BE2C (cell line): ENCODE measurements around the gene HACL1.

Experiments used
- DNase-seq: peaks from one replicate; pipeline ENCODE4 v3.0.0-alpha.2; 2020
- H3K27me3 ChIP-seq: fragments of 250-450 bp; sonication (Bioruptor Pico); 2 replicates; pipeline ENCODE4 v1.5.1; 2020; ENCODE audit warnings: mild to moderate bottlenecking
- H3K36me3 ChIP-seq: fragments of 250-450 bp; sonication (Bioruptor Pico); 2 replicates; pipeline ENCODE4 v1.5.1; 2020; ENCODE audit warnings: mild to moderate bottlenecking
- H3K4me1 ChIP-seq: fragments of 250-450 bp; sonication (Bioruptor Pico); 2 replicates; pipeline ENCODE4 v1.5.1; 2020
- H3K4me3 ChIP-seq: 2 replicates; pipeline ENCODE4 v1.5.1; 2011; ENCODE audit warnings: low read depth, low read length
- H3K9me3 ChIP-seq: fragments of 250-450 bp; sonication (Bioruptor Pico); 2 replicates; pipeline ENCODE4 v1.5.1; 2020
- CTCF ChIP-seq: IDR thresholded peaks from 2 replicates; pipeline ENCODE4 v1.5.1; 2012; ENCODE audit warnings: mild to moderate bottlenecking, low read depth, low read length

HACL1 gene

DNA sequence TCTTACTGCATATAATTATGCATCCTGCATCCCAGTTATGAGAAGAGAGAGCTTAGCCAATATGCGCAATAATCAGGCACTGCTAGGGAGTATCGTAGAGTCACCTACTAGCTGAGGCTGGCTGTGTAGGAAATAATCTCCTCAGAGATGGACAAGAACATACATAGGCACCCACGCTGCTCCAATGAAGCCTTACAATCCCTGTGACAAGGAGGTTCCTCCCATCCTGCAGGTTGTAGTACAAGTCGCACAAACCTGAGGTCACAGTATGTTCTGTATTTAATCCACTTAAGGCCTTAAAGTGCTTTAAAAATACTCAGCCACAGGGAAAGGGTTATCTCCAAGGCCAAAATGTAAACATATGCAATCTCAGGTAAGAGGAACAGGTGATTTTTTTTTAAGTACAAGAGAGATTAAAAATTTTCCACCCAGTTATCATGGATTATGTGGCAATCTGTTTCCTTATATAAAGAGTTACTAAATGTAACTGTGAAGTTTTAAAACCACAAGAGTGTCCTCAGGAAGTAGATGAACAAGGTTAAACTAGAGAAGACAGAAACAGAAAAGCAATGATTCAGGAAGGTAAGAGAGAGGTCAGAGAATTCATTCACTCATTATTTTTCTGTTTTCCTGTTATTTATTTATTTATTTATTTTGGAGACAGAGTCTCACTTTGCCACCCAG is 72.4 kb downstream of the HACL1 start:
- H3K4me1 ChIP-seq = no peaks in the 10 kb centered on the region; the same call in 1 of the 2 replicates
- H3K27me3 ChIP-seq = no peaks in the 10 kb centered on the region
- no peaks in the 10 kb centered on the region for H3K36me3 ChIP-seq
- no peak for DNase-seq
- H3K9me3 ChIP-seq = no peaks in the 10 kb centered on the region
- no peak for TF ChIP-seq CTCF
- no peak overlapping the region for H3K4me3 ChIP-seq

GRCh38 chr3:15527031-15527459 is 74.3 kb downstream of the HACL1 start:
- H3K4me1 ChIP-seq = no peaks in the 10 kb centered on the region; the same call in 1 of the 2 replicates
- DNase-seq = peak; percentile 83
- H3K36me3 ChIP-seq = no peaks in the 10 kb centered on the region
- peak; percentile 60 for TF ChIP-seq CTCF
- no peaks in the 10 kb centered on the region for H3K27me3 ChIP-seq
- no peak overlapping the region for H3K4me3 ChIP-seq
- no peaks in the 10 kb centered on the region for H3K9me3 ChIP-seq

GRCh38 chr3:15525790-15526189 is 75.6 kb downstream of the HACL1 start:
- no peak for DNase-seq
- no peaks in the 10 kb centered on the region for H3K27me3 ChIP-seq
- no peaks in the 10 kb centered on the region; the same call in 1 of the 2 replicates for H3K4me1 ChIP-seq
- no peak for TF ChIP-seq CTCF
- no peaks in the 10 kb centered on the region for H3K36me3 ChIP-seq
- no peaks in the 10 kb centered on the region for H3K9me3 ChIP-seq
- H3K4me3 ChIP-seq = no peak overlapping the region

DNA sequence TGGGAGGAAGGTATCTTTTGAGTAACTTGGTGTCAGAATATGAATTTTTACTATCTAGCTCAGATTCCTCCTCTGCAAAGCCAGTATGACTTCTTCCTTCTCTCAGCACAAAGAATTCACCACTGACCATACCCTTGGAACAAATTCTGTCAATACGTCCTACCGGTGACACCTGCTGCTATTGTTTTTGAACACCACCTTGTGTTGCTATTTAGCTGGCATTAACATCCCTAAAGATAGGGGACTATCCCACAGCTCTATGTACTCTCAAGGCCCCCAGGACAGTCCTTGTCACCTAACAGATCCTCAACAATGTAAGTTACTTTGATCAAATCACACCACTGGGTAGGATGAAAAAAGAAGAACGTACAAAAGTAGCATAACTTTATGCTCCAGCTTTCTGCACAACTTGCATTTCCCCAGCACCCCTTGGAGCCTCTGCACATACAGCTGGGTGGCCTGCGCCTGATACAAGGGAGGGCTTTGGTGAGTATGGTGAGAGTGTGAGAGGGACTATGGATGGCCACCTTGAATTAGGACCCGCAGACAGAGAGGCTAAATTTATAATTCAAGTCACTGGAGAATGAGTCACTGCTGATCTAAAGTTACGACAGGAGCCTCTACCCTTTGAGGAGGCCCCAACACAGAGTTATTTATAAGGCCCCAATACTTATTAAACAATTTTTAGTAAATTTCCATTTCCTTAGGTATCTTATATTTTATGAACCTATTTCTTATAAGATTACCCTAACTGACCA is 77.5 kb downstream of the HACL1 start:
- Histone ChIP-seq H3K27me3 (no peaks in the 10 kb centered on the region), H3K4me1 (no peaks in the 10 kb centered on the region; the same call in 1 of the 2 replicates), H3K4me3 (no peak overlapping the region), H3K36me3 (no peaks in the 10 kb centered on the region), H3K9me3 (no peaks in the 10 kb centered on the region)
- no peak for DNase-seq
- no peak for TF ChIP-seq CTCF

GRCh38 chr3:15522016-15522415 is 79.4 kb downstream of the HACL1 start:
- no peaks in the 10 kb centered on the region; the same call in 1 of the 2 replicates for H3K4me1 ChIP-seq
- H3K9me3 ChIP-seq = no peaks in the 10 kb centered on the region
- DNase-seq = no peak
- no peaks in the 10 kb centered on the region for H3K27me3 ChIP-seq
- no peak for TF ChIP-seq CTCF
- no peaks in the 10 kb centered on the region for H3K36me3 ChIP-seq
- H3K4me3 ChIP-seq = no peak overlapping the region

GRCh38 chr3:15521573-15521965 is 79.8 kb downstream of the HACL1 start, which contains the start of gene COLQ:
Gene COLQ (minus strand): TSS chr3:15521706. CDS start chr3:15521625, 81 bp downstream.
- H3K27me3 ChIP-seq = no peaks in the 10 kb centered on the region
- no peaks in the 10 kb centered on the region; the same call in 1 of the 2 replicates for H3K4me1 ChIP-seq
- H3K4me3 ChIP-seq = no peak within 1 kb of the TSS
- TF ChIP-seq CTCF = no peak
- no peaks in the 10 kb centered on the region for H3K9me3 ChIP-seq
- H3K36me3 ChIP-seq = no peaks in the 10 kb centered on the region
- no peak for DNase-seq
